Liver (tissue), 9 donors: ENCODE results near the gene C10orf71. TPM values are rescaled to one million over a fixed set of nuclear protein-coding genes. Genes with fewer than 3 reads are reported as not detected.

ENCODE experiments used
- DNase-seq: peaks from one replicate; pipeline ENCODE4 v3.0.0-alpha.2; 2017; ENCODE audit warnings: low spot score
- H3K27ac ChIP-seq, 2 donors: one replicate each; pipeline ENCODE4 v1.7.0; 2013; ENCODE audit warnings: inconsistent platforms in 2 of 2, low read length in 2 of 2, control low read depth in 1 of 2, low read depth in 1 of 2, mild to moderate bottlenecking in 1 of 2
- H3K27me3 ChIP-seq, 4 donors: one replicate each; pipeline versions ENCODE4 v1.6.1 to v1.7.0; 2013; ENCODE audit warnings: low read length in 3 of 4, inconsistent platforms in 1 of 4, mild to moderate bottlenecking in 1 of 4, moderate library complexity in 1 of 4; ENCODE audit not compliant: control insufficient read depth in 4 of 4, insufficient read depth in 4 of 4
- H3K36me3 ChIP-seq, 4 donors: one replicate each; pipeline versions ENCODE4 v1.6.1 to v1.7.0; 2013; ENCODE audit warnings: low read length in 3 of 4, mild to moderate bottlenecking in 3 of 4, low read depth in 1 of 4, moderate library complexity in 1 of 4; ENCODE audit not compliant: control insufficient read depth in 4 of 4, insufficient read depth in 3 of 4
- H3K4me1 ChIP-seq, 4 donors: one replicate each; pipeline versions ENCODE4 v1.6.1 to v1.7.0; 2013; ENCODE audit warnings: low read length in 3 of 4, mild to moderate bottlenecking in 3 of 4, moderate library complexity in 1 of 4; ENCODE audit not compliant: control insufficient read depth in 4 of 4, insufficient read depth in 4 of 4
- H3K4me3 ChIP-seq, 3 donors: one replicate each; pipeline versions ENCODE4 v1.6.1 to v1.7.0; 2013; ENCODE audit warnings: low read length in 3 of 3, control low read depth in 1 of 3, low read depth in 1 of 3, mild to moderate bottlenecking in 1 of 3
- H3K9ac ChIP-seq, 2 donors: one replicate each; pipeline ENCODE4 v1.7.0; 2013; ENCODE audit warnings: low read length in 2 of 2, mild to moderate bottlenecking in 2 of 2, moderate library complexity in 2 of 2, control low read depth in 1 of 2, low read depth in 1 of 2
- H3K9me3 ChIP-seq, 4 donors: one replicate each; pipeline versions ENCODE4 v1.6.1 to v1.7.0; 2013; ENCODE audit warnings: low read length in 3 of 4; ENCODE audit not compliant: control insufficient read depth in 4 of 4
- EGR1 ChIP-seq, 2 donors: IDR thresholded peaks; 2 replicates each; pipeline ENCODE4 v1.6.1; 2016 to 2018; ENCODE audit warnings: antibody characterized with exemption in 2 of 2, low read depth in 2 of 2
- FOXA1 ChIP-seq: IDR thresholded peaks from 2 replicates; pipeline ENCODE4 v1.6.1; 2016; ENCODE audit warnings: antibody characterized with exemption
- FOXA2 ChIP-seq: IDR thresholded peaks from 2 replicates; pipeline ENCODE4 v1.6.1; 2016; ENCODE audit warnings: antibody characterized with exemption
- GABPA ChIP-seq, 2 donors: IDR thresholded peaks in 1 of 2; conservative IDR thresholded peaks in 1 of 2; 2 replicates each; pipeline ENCODE4 v1.6.1; 2016; ENCODE audit warnings: antibody characterized with exemption in 2 of 2, mild to moderate bottlenecking in 1 of 2, moderate library complexity in 1 of 2
- HNF4A ChIP-seq, 2 donors: conservative IDR thresholded peaks; 2 replicates each; pipeline ENCODE4 v1.6.1; 2016; ENCODE audit warnings: antibody characterized with exemption in 2 of 2, mild to moderate bottlenecking in 2 of 2
- JUND ChIP-seq, 2 donors: IDR thresholded peaks; 2 replicates each; pipeline ENCODE4 v1.6.1; 2016; ENCODE audit warnings: antibody characterized with exemption in 2 of 2
- NR2F2 ChIP-seq: IDR thresholded peaks from 2 replicates; pipeline ENCODE4 v1.6.1; 2016; ENCODE audit warnings: antibody characterized with exemption
- RXRA ChIP-seq, 2 donors: IDR thresholded peaks; 2 replicates each; pipeline ENCODE4 v1.6.1; 2017 to 2018; ENCODE audit warnings: antibody characterized with exemption in 2 of 2, mild to moderate bottlenecking in 1 of 2
- TAF1 ChIP-seq: conservative IDR thresholded peaks from 2 replicates; pipeline ENCODE4 v1.6.1; 2016; ENCODE audit warnings: antibody characterized with exemption, mild to moderate bottlenecking
- WGBS: extraction: QIAGEN DNeasy Blood & Tissue Kit; methylation state at CpG from one replicate; pipeline ENCODE4 v1.1.7; 2013; 5-methylcytosine and 5-hydroxymethylcytosine counted together
- polyA plus RNA-seq, 2 donors: library from polyadenylated mRNA; stranded (reverse) in 1 of 2; unstranded in 1 of 2; fragments of 200-250 nt in 1 of 2; fragments of >200 nt in 1 of 2; fragmentation: Nextera tagmentation in 1 of 2; extraction: Ambion mirVana in 1 of 2; gene quantifications; one replicate each; pipeline versions ENCODE4 v1.2.1 to v1.2.3, GENCODE V29; 2013 to 2015
- total RNA-seq, 2 donors: library from RNA; depleted of rRNA; stranded (reverse); fragments of >200 nt; gene quantifications; one replicate each; pipeline ENCODE4 v1.2.3, GENCODE V29; 2014
- TF ChIP-seq, protein P1 (sequence below): IDR thresholded peaks from 2 replicates; pipeline ENCODE4 v1.6.1; 2016; ENCODE audit warnings: antibody characterized with exemption
- TF ChIP-seq, protein P2 (sequence below): IDR thresholded peaks from 2 replicates; pipeline ENCODE4 v1.6.1; 2016; ENCODE audit warnings: antibody characterized with exemption
- TF ChIP-seq, protein P3 (sequence below): fragments of 150-350 bp; IDR thresholded peaks from 2 replicates; pipeline ENCODE4 v1.5.1; 2017; ENCODE audit warnings: improper control_type of control experiment, low read depth, low read length; ENCODE audit not compliant: missing input control
- TF ChIP-seq, protein P4 (sequence below): IDR thresholded peaks from 2 replicates; pipeline ENCODE4 v1.6.1; 2016; ENCODE audit warnings: antibody characterized with exemption, mild to moderate bottlenecking
- donor health status: healthy.
- donor health status: healthy.
- donor health status: healthy.
- donor health status: healthy.
- donor health status: healthy.

C10orf71 gene
- total and polyA plus RNA-seq, 4 donors = 0.03 TPM; not detected in 3

DNA sequence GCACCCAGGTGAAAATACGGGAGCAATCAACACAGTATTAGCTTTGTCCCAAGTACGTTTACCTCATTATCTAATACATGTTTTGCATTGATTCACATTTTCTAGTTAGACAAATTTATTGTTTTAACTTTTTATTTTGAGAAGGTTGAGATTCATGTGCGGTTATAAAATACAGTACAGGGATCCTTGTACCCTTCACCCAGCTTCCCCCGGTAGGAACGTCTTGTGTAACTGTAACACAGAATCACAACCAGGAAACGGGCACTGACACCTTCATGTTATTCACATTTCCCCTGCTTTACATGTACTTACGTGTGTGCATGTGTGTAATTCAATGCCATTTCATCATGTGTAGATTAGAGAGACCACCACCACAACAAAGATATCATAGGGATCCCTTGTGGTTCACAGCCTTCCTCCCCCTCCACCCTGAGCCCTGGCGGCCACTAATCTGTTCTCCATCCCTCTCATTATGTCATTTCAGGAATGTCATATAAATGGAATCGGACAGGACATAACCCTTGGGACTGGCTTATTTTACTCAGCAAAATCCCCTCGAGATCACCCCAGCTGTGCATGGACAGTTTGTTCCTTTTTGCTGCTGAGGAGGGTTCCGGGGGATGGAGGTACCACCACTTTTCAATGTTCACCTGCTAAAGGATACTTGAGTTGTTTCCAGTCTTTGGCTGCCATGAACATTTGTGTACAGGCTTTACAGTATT is 46.5 kb upstream of the C10orf71 start:
- no peak for TF ChIP-seq EGR1 (IDR thresholded peaks at IDR 0.05; ENCODE audit: low read depth in 2 of 2)
- 79% methylated on average over 11 of the region's 11 CpGs for WGBS
- H3K4me3 ChIP-seq = no peak overlapping the region
- no peak overlapping the region for H3K9ac ChIP-seq
- no peaks in the 10 kb centered on the region for H3K27me3 ChIP-seq
- H3K27ac ChIP-seq = no peak overlapping the region
- H3K4me1 ChIP-seq = no peaks in the 10 kb centered on the region
- DNase-seq = no peak
- H3K9me3 ChIP-seq = no peaks in the 10 kb centered on the region
- no peaks in the 10 kb centered on the region for H3K36me3 ChIP-seq

DNA sequence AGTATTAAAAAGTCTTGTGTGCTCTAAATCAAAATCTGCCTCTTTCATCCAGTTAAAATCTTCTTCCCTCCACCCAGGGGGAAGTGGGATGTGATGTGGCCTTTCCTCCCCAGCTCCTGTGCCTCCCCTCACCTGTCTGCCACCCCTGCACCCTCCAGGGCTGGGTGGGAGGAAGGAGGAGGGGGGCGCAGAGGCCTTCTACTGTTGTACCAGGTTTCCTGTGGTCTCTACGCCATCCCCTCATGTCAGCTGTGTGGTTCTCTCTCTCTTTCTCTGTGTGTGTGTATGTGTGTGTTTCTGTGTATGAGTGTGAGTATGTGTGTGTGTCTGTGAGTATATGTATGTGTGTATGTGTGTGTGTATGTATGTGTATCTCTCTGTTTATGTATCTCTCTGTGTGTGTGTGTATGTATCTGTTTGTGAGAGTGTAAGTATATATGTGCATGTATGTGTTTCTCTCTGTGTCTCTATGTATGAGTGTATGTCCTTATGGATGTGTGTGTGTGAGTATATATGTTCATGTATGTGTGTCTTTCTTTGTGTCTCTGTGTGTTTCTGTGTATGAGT is 45.5 kb upstream of the C10orf71 start:
- Histone ChIP-seq H3K27me3 (no peaks in the 10 kb centered on the region), H3K9ac (no peak overlapping the region), H3K36me3 (no peaks in the 10 kb centered on the region), H3K4me3 (no peak overlapping the region), H3K4me1 (no peaks in the 10 kb centered on the region), H3K9me3 (no peaks in the 10 kb centered on the region), H3K27ac (no peak overlapping the region)
- 84% methylated on average over 2 of the region's 2 CpGs for WGBS
- TF ChIP-seq FOXA2 = no peak
- DNase-seq = peak; percentile 17

DNA sequence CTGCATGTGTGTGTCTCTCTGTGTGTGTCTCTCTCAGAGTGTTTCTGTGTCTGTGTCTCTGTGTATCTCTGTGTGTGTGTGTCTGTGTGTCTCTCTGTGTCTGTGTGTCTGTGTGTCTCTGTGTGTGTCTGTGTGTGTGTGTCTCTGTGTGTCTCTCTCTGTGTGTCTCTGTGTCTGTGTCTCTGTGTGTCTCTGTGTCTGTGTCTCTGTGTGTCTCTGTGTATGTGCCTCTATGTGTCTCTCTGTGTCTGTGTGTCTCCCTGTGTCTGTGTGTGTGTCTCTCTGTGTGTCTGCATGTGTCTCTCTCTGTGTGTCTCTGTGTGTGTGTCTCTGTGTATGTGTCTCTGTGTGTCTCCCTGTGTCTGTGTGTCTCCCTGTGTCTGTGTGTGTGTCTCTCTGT is 44.8 kb upstream of the C10orf71 start:
- H3K4me1 ChIP-seq = no peaks in the 10 kb centered on the region
- no peak overlapping the region for H3K9ac ChIP-seq
- no peak for DNase-seq
- H3K27me3 ChIP-seq = no peaks in the 10 kb centered on the region
- TF ChIP-seq HNF4A (conservative IDR thresholded peaks at IDR 0.05) (no peak), TAF1 (no peak), JUND (IDR thresholded peaks at IDR 0.05) (no peak), GABPA (IDR thresholded peaks at IDR 0.05 in 1 of 2, conservative IDR thresholded peaks at IDR 0.05 in 1 of 2) (no peak), RXRA (IDR thresholded peaks at IDR 0.05) (no peak)
- TF ChIP-seq, protein P1, sequence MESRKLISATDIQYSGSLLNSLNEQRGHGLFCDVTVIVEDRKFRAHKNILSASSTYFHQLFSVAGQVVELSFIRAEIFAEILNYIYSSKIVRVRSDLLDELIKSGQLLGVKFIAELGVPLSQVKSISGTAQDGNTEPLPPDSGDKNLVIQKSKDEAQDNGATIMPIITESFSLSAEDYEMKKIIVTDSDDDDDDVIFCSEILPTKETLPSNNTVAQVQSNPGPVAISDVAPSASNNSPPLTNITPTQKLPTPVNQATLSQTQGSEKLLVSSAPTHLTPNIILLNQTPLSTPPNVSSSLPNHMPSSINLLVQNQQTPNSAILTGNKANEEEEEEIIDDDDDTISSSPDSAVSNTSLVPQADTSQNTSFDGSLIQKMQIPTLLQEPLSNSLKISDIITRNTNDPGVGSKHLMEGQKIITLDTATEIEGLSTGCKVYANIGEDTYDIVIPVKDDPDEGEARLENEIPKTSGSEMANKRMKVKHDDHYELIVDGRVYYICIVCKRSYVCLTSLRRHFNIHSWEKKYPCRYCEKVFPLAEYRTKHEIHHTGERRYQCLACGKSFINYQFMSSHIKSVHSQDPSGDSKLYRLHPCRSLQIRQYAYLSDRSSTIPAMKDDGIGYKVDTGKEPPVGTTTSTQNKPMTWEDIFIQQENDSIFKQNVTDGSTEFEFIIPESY = no peak
- H3K27ac ChIP-seq = no peak overlapping the region
- no peaks in the 10 kb centered on the region for H3K9me3 ChIP-seq
- no peak overlapping the region for H3K4me3 ChIP-seq
- no peaks in the 10 kb centered on the region for H3K36me3 ChIP-seq

DNA sequence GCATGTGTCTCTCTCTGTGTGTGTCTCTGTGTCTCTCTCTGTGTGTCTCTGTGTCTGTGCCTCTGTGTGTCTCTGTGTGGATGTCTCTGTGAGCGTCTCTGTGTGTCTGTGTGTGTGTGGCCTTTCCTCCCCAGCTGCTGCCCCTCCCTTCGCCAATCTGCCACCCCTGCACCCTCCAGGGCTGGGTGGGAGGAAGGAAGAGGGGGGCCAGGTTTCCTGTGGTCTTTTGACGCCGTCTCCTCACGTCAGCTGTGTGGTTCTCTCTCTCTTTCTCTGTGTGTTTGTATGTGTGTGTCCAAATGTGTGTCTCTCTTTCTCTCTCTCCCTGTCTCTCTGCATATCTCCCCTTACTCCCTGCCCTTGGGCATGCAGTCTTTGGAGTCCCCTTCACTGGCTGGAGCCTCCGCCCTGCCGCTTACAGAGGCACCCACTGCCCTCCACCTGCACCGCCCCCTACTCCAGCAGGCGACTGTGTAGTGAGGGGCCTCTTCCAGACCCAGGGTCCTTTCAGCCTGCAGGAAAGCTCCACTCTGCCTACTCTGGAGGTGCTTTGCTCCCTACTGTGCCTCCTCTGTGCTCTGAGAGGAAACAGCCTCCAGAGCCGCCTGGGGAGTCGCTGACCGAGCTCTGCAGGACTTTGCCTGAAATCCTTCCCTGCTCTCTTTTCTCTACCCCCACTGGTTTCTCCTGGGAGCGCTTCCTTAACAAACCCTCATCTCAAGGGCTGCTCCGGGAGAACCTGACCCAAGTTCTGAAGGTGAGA is 44.2 kb upstream of the C10orf71 start:
- Histone ChIP-seq H3K9ac (no peak overlapping the region), H3K4me3 (no peak overlapping the region), H3K36me3 (no peaks in the 10 kb centered on the region), H3K4me1 (no peaks in the 10 kb centered on the region), H3K27me3 (no peaks in the 10 kb centered on the region), H3K27ac (no peak overlapping the region), H3K9me3 (no peaks in the 10 kb centered on the region)
- 69% methylated on average over 14 of the region's 14 CpGs for WGBS
- peak; percentile 30 for DNase-seq
- TF ChIP-seq, protein P2, sequence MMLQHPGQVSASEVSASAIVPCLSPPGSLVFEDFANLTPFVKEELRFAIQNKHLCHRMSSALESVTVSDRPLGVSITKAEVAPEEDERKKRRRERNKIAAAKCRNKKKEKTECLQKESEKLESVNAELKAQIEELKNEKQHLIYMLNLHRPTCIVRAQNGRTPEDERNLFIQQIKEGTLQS = no peak
- TF ChIP-seq FOXA1 = no peak
- no peak for TF ChIP-seq GABPA (IDR thresholded peaks at IDR 0.05 in 1 of 2, conservative IDR thresholded peaks at IDR 0.05 in 1 of 2)
- TF ChIP-seq NR2F2 = no peak
- no peak for TF ChIP-seq JUND (IDR thresholded peaks at IDR 0.05)
- TF ChIP-seq, protein P3, sequence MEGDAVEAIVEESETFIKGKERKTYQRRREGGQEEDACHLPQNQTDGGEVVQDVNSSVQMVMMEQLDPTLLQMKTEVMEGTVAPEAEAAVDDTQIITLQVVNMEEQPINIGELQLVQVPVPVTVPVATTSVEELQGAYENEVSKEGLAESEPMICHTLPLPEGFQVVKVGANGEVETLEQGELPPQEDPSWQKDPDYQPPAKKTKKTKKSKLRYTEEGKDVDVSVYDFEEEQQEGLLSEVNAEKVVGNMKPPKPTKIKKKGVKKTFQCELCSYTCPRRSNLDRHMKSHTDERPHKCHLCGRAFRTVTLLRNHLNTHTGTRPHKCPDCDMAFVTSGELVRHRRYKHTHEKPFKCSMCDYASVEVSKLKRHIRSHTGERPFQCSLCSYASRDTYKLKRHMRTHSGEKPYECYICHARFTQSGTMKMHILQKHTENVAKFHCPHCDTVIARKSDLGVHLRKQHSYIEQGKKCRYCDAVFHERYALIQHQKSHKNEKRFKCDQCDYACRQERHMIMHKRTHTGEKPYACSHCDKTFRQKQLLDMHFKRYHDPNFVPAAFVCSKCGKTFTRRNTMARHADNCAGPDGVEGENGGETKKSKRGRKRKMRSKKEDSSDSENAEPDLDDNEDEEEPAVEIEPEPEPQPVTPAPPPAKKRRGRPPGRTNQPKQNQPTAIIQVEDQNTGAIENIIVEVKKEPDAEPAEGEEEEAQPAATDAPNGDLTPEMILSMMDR = no peak
- TF ChIP-seq, protein P4, sequence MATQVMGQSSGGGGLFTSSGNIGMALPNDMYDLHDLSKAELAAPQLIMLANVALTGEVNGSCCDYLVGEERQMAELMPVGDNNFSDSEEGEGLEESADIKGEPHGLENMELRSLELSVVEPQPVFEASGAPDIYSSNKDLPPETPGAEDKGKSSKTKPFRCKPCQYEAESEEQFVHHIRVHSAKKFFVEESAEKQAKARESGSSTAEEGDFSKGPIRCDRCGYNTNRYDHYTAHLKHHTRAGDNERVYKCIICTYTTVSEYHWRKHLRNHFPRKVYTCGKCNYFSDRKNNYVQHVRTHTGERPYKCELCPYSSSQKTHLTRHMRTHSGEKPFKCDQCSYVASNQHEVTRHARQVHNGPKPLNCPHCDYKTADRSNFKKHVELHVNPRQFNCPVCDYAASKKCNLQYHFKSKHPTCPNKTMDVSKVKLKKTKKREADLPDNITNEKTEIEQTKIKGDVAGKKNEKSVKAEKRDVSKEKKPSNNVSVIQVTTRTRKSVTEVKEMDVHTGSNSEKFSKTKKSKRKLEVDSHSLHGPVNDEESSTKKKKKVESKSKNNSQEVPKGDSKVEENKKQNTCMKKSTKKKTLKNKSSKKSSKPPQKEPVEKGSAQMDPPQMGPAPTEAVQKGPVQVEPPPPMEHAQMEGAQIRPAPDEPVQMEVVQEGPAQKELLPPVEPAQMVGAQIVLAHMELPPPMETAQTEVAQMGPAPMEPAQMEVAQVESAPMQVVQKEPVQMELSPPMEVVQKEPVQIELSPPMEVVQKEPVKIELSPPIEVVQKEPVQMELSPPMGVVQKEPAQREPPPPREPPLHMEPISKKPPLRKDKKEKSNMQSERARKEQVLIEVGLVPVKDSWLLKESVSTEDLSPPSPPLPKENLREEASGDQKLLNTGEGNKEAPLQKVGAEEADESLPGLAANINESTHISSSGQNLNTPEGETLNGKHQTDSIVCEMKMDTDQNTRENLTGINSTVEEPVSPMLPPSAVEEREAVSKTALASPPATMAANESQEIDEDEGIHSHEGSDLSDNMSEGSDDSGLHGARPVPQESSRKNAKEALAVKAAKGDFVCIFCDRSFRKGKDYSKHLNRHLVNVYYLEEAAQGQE = no peak
- TF ChIP-seq HNF4A (conservative IDR thresholded peaks at IDR 0.05) = no peak
